C4-2B (cell line): ENCODE results near the gene AIFM1.

Source experiments
- CTCF ChIP-seq: fragments of 450-650 bp; conservative IDR thresholded peaks from 2 replicates; pipeline ENCODE4 v1.5.1; 2017; ENCODE audit warnings: mild to moderate bottlenecking
- ZFX ChIP-seq: fragments of 450-650 bp; IDR thresholded peaks from 2 replicates; pipeline ENCODE4 v1.6.1; 2017

DNA sequence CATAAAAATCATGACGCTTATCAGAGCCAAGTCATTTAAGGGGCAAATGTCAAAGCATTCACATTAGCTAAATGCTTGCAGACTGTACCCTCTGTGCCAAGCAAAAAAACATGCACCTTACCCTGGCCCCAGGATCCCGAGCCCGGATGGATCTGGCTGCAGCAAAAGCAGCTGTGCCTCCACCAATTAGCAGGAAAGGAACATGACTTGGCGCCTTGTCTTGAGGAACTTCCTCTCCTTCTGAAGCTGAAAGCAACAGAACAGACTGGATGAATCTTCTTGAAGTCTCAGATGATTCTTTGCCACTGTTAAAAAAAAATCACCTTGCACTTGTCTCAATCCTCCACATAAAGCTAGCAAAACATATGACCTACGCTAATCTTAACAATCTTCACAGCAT, 18.0 kb downstream of the AIFM1 start:
- TF ChIP-seq CTCF (no peak), ZFX (no peak)
